ENCODE results near the gene WASF2. TPM values are rescaled to one million over a fixed set of nuclear protein-coding genes. Genes with fewer than 3 reads are reported as not detected.
"Not testable (repeated sequence)": the region's sequence is repeated elsewhere in the genome, so short reads cannot be mapped to it uniquely, and the experiment has no call there.

Gene WASF2
- total RNA-seq, 1 donor from 2014 or later = 70.4 TPM

- DNase-seq (ENCODE audit: low spot score in 2 of 2) = no peak
- intact Hi-C loops (cut with DNase I) = no loop called here
- peaks cover 3 to 40% of the 10 kb centered on the region in 2 donors for H3K4me1 ChIP-seq
Measured at GRCh38 chr1:27473755-27474154, 16.2 kb downstream of the WASF2 start.

GRCh38 chr1:27472098-27472497 is 17.9 kb downstream of the WASF2 start:
- H3K27ac ChIP-seq; H3K4me3 ChIP-seq; H3K9me3 ChIP-seq; H3K36me3 ChIP-seq; H3K27me3 ChIP-seq; intact Hi-C loops (cut with DNase I): not testable (repeated sequence)
- peaks cover 1 to 44% of the 10 kb centered on the region in 2 donors for H3K4me1 ChIP-seq
- DNase-seq (ENCODE audit: low spot score in 2 of 2) = peak in 1 of 2 donors; percentile 22

More at GRCh38 chr1:27473755-27474154, 16.2 kb downstream of the WASF2 start:
- no peak overlapping the region for H3K27ac ChIP-seq
- no peaks in the 10 kb centered on the region for H3K9me3 ChIP-seq
- no peak overlapping the region for H3K4me3 ChIP-seq
- no peaks in the 10 kb centered on the region for H3K27me3 ChIP-seq
- no peak for TF ChIP-seq CTCF (IDR thresholded peaks at IDR 0.05)
- peaks cover 0 to 3% of the 10 kb centered on the region in 2 donors for H3K36me3 ChIP-seq

- no peak for TF ChIP-seq CTCF (IDR thresholded peaks at IDR 0.05)
- Histone ChIP-seq H3K4me1 (peaks cover 0 to 39% of the 10 kb centered on the region in 2 donors), H3K27me3 (no peaks in the 10 kb centered on the region), H3K9me3 (no peaks in the 10 kb centered on the region), H3K36me3 (peaks cover 1 to 5% of the 10 kb centered on the region in 2 donors), H3K4me3 (no peak overlapping the region), H3K27ac (no peak overlapping the region)
- intact Hi-C loops (cut with DNase I) = no loop called here
- no peak for DNase-seq (ENCODE audit: low spot score in 2 of 2)
Measured at GRCh38 chr1:27471477-27471876, 18.5 kb downstream of the WASF2 start.

GRCh38 chr1:27469334-27469733 is 20.6 kb downstream of the WASF2 start:
- intact Hi-C loops (cut with DNase I) = no loop called here
- Histone ChIP-seq H3K4me3 (no peak overlapping the region), H3K9me3 (no peaks in the 10 kb centered on the region), H3K27me3 (no peaks in the 10 kb centered on the region), H3K36me3 (peaks cover 6 to 8% of the 10 kb centered on the region in 2 donors), H3K27ac (no peak overlapping the region), H3K4me1 (peaks cover 0 to 18% of the 10 kb centered on the region in 2 donors)
- DNase-seq (ENCODE audit: low spot score in 2 of 2) = no peak
- no peak for TF ChIP-seq CTCF (IDR thresholded peaks at IDR 0.05)

GRCh38 chr1:27468378-27468777 is 21.6 kb downstream of the WASF2 start:
- intact Hi-C loops (cut with DNase I); H3K9me3 ChIP-seq; H3K27ac ChIP-seq; DNase-seq (ENCODE audit: low spot score in 2 of 2); H3K36me3 ChIP-seq; H3K27me3 ChIP-seq; H3K4me3 ChIP-seq: not testable (repeated sequence)
- H3K4me1 ChIP-seq = peaks cover 0 to 12% of the 10 kb centered on the region in 2 donors

- Histone ChIP-seq H3K4me1 (peaks cover 0 to 5% of the 10 kb centered on the region in 2 donors), H3K4me3 (no peak overlapping the region), H3K27me3 (no peaks in the 10 kb centered on the region), H3K9me3 (no peaks in the 10 kb centered on the region), H3K36me3 (peaks cover 8 to 9% of the 10 kb centered on the region in 2 donors), H3K27ac (no peak overlapping the region)
- no peak for DNase-seq (ENCODE audit: low spot score in 2 of 2)
- no peak for TF ChIP-seq CTCF (IDR thresholded peaks at IDR 0.05)
- intact Hi-C loops (cut with DNase I) = no loop called here
Measured at GRCh38 chr1:27464926-27465647, 24.9 kb downstream of the WASF2 start.

GRCh38 chr1:27463916-27464315 is 26.1 kb downstream of the WASF2 start:
- DNase-seq (ENCODE audit: low spot score in 2 of 2); H3K27me3 ChIP-seq; H3K36me3 ChIP-seq; H3K27ac ChIP-seq; H3K4me1 ChIP-seq; H3K9me3 ChIP-seq; H3K4me3 ChIP-seq; intact Hi-C loops (cut with DNase I): not testable (repeated sequence)

GRCh38 chr1:27458521-27458920 is 31.4 kb downstream of the WASF2 start:
- H3K4me1 ChIP-seq; H3K36me3 ChIP-seq; H3K27ac ChIP-seq; H3K4me3 ChIP-seq; DNase-seq (ENCODE audit: low spot score in 2 of 2); H3K27me3 ChIP-seq; intact Hi-C loops (cut with DNase I); H3K9me3 ChIP-seq: not testable (repeated sequence)
